Measurements from ENCODE around the gene GSTT4.
"Not testable (repeated sequence)": the region's sequence is repeated elsewhere in the genome, so short reads cannot be mapped to it uniquely, and the experiment has no call there.

Gene GSTT4

GRCh38 chr22:24005201-24005600 is at the start of gene GSTT4:
TSS of gene GSTT4 (minus strand) at chr22:24005453. CDS start at chr22:24005356, 97 bp downstream.
- no peak within 1 kb of the TSS for H3K9ac ChIP-seq (ENCODE audit: low read length)
- H3K27ac ChIP-seq (ENCODE audit: low read depth, low read length) = peak within 1 kb of the TSS; percentile 65

GRCh38 chr22:24054356-24054755 is 49.1 kb upstream of the GSTT4 start:
- no peak overlapping the region for H3K9ac ChIP-seq (ENCODE audit: low read length)
- no peaks in the 10 kb centered on the region for H3K4me1 ChIP-seq (ENCODE audit: control insufficient read depth, insufficient read depth, low read length)
- H3K36me3 ChIP-seq (ENCODE audit: control insufficient read depth, insufficient read depth, low read length) = peaks cover 25% of the 10 kb centered on the region
- no peak overlapping the region for H3K4me3 ChIP-seq (ENCODE audit: low read length)
- no peaks in the 10 kb centered on the region for H3K27me3 ChIP-seq (ENCODE audit: control insufficient read depth, insufficient read depth, low read length)
- no peak overlapping the region for H3K27ac ChIP-seq (ENCODE audit: low read depth, low read length)

More at GRCh38 chr22:24005201-24005600, at the start of gene GSTT4:
- H3K4me1 ChIP-seq (ENCODE audit: control insufficient read depth, insufficient read depth, low read length) = peaks cover 4% of the 10 kb centered on the region
- no peaks in the 10 kb centered on the region for H3K27me3 ChIP-seq (ENCODE audit: control insufficient read depth, insufficient read depth, low read length)
- H3K36me3 ChIP-seq (ENCODE audit: control insufficient read depth, insufficient read depth, low read length) = no peaks in the 10 kb centered on the region
- no peak within 1 kb of the TSS for H3K4me3 ChIP-seq (ENCODE audit: low read length)

GRCh38 chr22:24053481-24054226 is 48.4 kb upstream of the GSTT4 start:
- no peak overlapping the region for H3K4me3 ChIP-seq (ENCODE audit: low read length)
- no peaks in the 10 kb centered on the region for H3K27me3 ChIP-seq (ENCODE audit: control insufficient read depth, insufficient read depth, low read length)
- H3K9ac ChIP-seq (ENCODE audit: low read length) = no peak overlapping the region
- no peaks in the 10 kb centered on the region for H3K4me1 ChIP-seq (ENCODE audit: control insufficient read depth, insufficient read depth, low read length)
- no peak overlapping the region for H3K27ac ChIP-seq (ENCODE audit: low read depth, low read length)
- peaks cover 29% of the 10 kb centered on the region for H3K36me3 ChIP-seq (ENCODE audit: control insufficient read depth, insufficient read depth, low read length)

GRCh38 chr22:24051568-24051967 is 46.3 kb upstream of the GSTT4 start:
- no peak overlapping the region for H3K27ac ChIP-seq (ENCODE audit: low read depth, low read length)
- H3K36me3 ChIP-seq (ENCODE audit: control insufficient read depth, insufficient read depth, low read length) = peaks cover 31% of the 10 kb centered on the region
- H3K4me3 ChIP-seq (ENCODE audit: low read length) = no peak overlapping the region
- H3K9ac ChIP-seq (ENCODE audit: low read length) = no peak overlapping the region
- H3K27me3 ChIP-seq (ENCODE audit: control insufficient read depth, insufficient read depth, low read length) = no peaks in the 10 kb centered on the region
- no peaks in the 10 kb centered on the region for H3K4me1 ChIP-seq (ENCODE audit: control insufficient read depth, insufficient read depth, low read length)

GRCh38 chr22:24051028-24051427 is 45.8 kb upstream of the GSTT4 start:
- no peak overlapping the region for H3K27ac ChIP-seq (ENCODE audit: low read depth, low read length)
- H3K36me3 ChIP-seq (ENCODE audit: control insufficient read depth, insufficient read depth, low read length) = peaks cover 31% of the 10 kb centered on the region

GRCh38 chr22:24049978-24050377 is 44.7 kb upstream of the GSTT4 start:
- no peak overlapping the region for H3K9ac ChIP-seq (ENCODE audit: low read length)
- H3K4me3 ChIP-seq (ENCODE audit: low read length) = no peak overlapping the region
- no peak overlapping the region for H3K27ac ChIP-seq (ENCODE audit: low read depth, low read length)
- no peaks in the 10 kb centered on the region for H3K27me3 ChIP-seq (ENCODE audit: control insufficient read depth, insufficient read depth, low read length)
- H3K4me1 ChIP-seq (ENCODE audit: control insufficient read depth, insufficient read depth, low read length) = no peaks in the 10 kb centered on the region
- H3K36me3 ChIP-seq (ENCODE audit: control insufficient read depth, insufficient read depth, low read length) = peaks cover 29% of the 10 kb centered on the region

More at GRCh38 chr22:24051028-24051427, 45.8 kb upstream of the GSTT4 start:
- H3K4me1 ChIP-seq (ENCODE audit: control insufficient read depth, insufficient read depth, low read length) = no peaks in the 10 kb centered on the region
- no peaks in the 10 kb centered on the region for H3K27me3 ChIP-seq (ENCODE audit: control insufficient read depth, insufficient read depth, low read length)
- H3K9ac ChIP-seq (ENCODE audit: low read length) = no peak overlapping the region
- H3K4me3 ChIP-seq (ENCODE audit: low read length) = no peak overlapping the region

GRCh38 chr22:24049211-24049610 is 44.0 kb upstream of the GSTT4 start:
- Histone ChIP-seq H3K27me3 (ENCODE audit: control insufficient read depth, insufficient read depth, low read length) (no peaks in the 10 kb centered on the region), H3K36me3 (ENCODE audit: control insufficient read depth, insufficient read depth, low read length) (peaks cover 28% of the 10 kb centered on the region), H3K9ac (ENCODE audit: low read length) (no peak overlapping the region), H3K4me3 (ENCODE audit: low read length) (no peak overlapping the region), H3K4me1 (ENCODE audit: control insufficient read depth, insufficient read depth, low read length) (no peaks in the 10 kb centered on the region), H3K27ac (ENCODE audit: low read depth, low read length) (no peak overlapping the region)

GRCh38 chr22:24046024-24046423 is 40.8 kb upstream of the GSTT4 start:
- no peaks in the 10 kb centered on the region for H3K27me3 ChIP-seq (ENCODE audit: control insufficient read depth, insufficient read depth, low read length)
- H3K36me3 ChIP-seq (ENCODE audit: control insufficient read depth, insufficient read depth, low read length) = peaks cover 18% of the 10 kb centered on the region
- no peaks in the 10 kb centered on the region for H3K4me1 ChIP-seq (ENCODE audit: control insufficient read depth, insufficient read depth, low read length)
- H3K9ac ChIP-seq (ENCODE audit: low read length) = no peak overlapping the region
- no peak overlapping the region for H3K4me3 ChIP-seq (ENCODE audit: low read length)
- H3K27ac ChIP-seq (ENCODE audit: low read depth, low read length) = no peak overlapping the region

- no peak overlapping the region for H3K9ac ChIP-seq (ENCODE audit: low read length)
- peaks cover 16% of the 10 kb centered on the region for H3K36me3 ChIP-seq (ENCODE audit: control insufficient read depth, insufficient read depth, low read length)
- no peak overlapping the region for H3K4me3 ChIP-seq (ENCODE audit: low read length)
- H3K27ac ChIP-seq (ENCODE audit: low read depth, low read length) = no peak overlapping the region
- H3K4me1 ChIP-seq (ENCODE audit: control insufficient read depth, insufficient read depth, low read length) = no peaks in the 10 kb centered on the region
- no peaks in the 10 kb centered on the region for H3K27me3 ChIP-seq (ENCODE audit: control insufficient read depth, insufficient read depth, low read length)
These were observed 38.7 kb upstream of the GSTT4 start for GRCh38 chr22:24043958-24044357.

GRCh38 chr22:24043465-24043864 is 38.2 kb upstream of the GSTT4 start:
- not testable (repeated sequence) for H3K4me1 ChIP-seq (ENCODE audit: control insufficient read depth, insufficient read depth, low read length); H3K27ac ChIP-seq (ENCODE audit: low read depth, low read length); H3K27me3 ChIP-seq (ENCODE audit: control insufficient read depth, insufficient read depth, low read length); H3K9ac ChIP-seq (ENCODE audit: low read length); H3K4me3 ChIP-seq (ENCODE audit: low read length)
- H3K36me3 ChIP-seq (ENCODE audit: control insufficient read depth, insufficient read depth, low read length) = peaks cover 16% of the 10 kb centered on the region

GRCh38 chr22:24040946-24041345 is 35.7 kb upstream of the GSTT4 start:
- Histone ChIP-seq H3K27ac (ENCODE audit: low read depth, low read length) (no peak overlapping the region), H3K36me3 (ENCODE audit: control insufficient read depth, insufficient read depth, low read length) (peaks cover 10% of the 10 kb centered on the region), H3K27me3 (ENCODE audit: control insufficient read depth, insufficient read depth, low read length) (no peaks in the 10 kb centered on the region), H3K4me1 (ENCODE audit: control insufficient read depth, insufficient read depth, low read length) (no peaks in the 10 kb centered on the region), H3K9ac (ENCODE audit: low read length) (no peak overlapping the region), H3K4me3 (ENCODE audit: low read length) (no peak overlapping the region)

GRCh38 chr22:24039046-24039445 is 33.8 kb upstream of the GSTT4 start:
- Histone ChIP-seq H3K4me1 (ENCODE audit: control insufficient read depth, insufficient read depth, low read length) (no peaks in the 10 kb centered on the region), H3K27ac (ENCODE audit: low read depth, low read length) (no peak overlapping the region), H3K9ac (ENCODE audit: low read length) (no peak overlapping the region), H3K36me3 (ENCODE audit: control insufficient read depth, insufficient read depth, low read length) (peaks cover 10% of the 10 kb centered on the region), H3K4me3 (ENCODE audit: low read length) (no peak overlapping the region), H3K27me3 (ENCODE audit: control insufficient read depth, insufficient read depth, low read length) (no peaks in the 10 kb centered on the region)

Measured in rectal smooth muscle tissue (tissue), 1 donor.